PC-3 (cell line): ENCODE data around the gene SPDYE6. TPM values are rescaled to one million over a fixed set of nuclear protein-coding genes. Genes with fewer than 3 reads are reported as not detected.

Experiments used
- ATAC-seq: fragments of 200-7000 bp; cut with Tn5 transposase; 2 replicates; pipeline ENCODE4 v1.9.1; 2020; ENCODE audit warnings: mild to moderate bottlenecking, moderate library complexity
- BruUV-seq: library from RNA; stranded (reverse); fragments of 400-500 nt; replicated peaks from 2 replicates; lab custom pipeline; 2021; lab: Mats Ljungman, UMichigan
- CTCF ChIA-PET: fragments of 300-600 bp; sonication (Branson Sonifier 250); formaldehyde crosslinking; loops from one replicate; lab custom pipeline; 2022; ENCODE audit warnings: antibody characterized with exemption; lab: Charles Lee
- POLR2A ChIA-PET: fragments of 300-600 bp; sonication (Branson Sonifier 250); formaldehyde crosslinking; loops from one replicate; lab custom pipeline; 2022; ENCODE audit warnings: antibody characterized with exemption; ENCODE audit not compliant: unreplicated experiment; lab: Charles Lee
- DNase-seq: peaks from one replicate; pipeline ENCODE4 v3.0.0-alpha.2; 2015
- H2AFZ ChIP-seq: fragments of 300-600 bp; sonication (generic); 2 replicates; pipeline ENCODE4 v1.6.0; 2016; ENCODE audit warnings: antibody characterized with exemption, low read length
- H3F3A ChIP-seq: fragments of 300-600 bp; sonication (generic); one replicate; pipeline ENCODE4 v1.6.0; 2017; ENCODE audit warnings: antibody characterized with exemption, low read length, control low read depth, mild to moderate bottlenecking; ENCODE audit not compliant: unreplicated experiment
- H3K27ac ChIP-seq: fragments of 300-600 bp; sonication (generic); 2 replicates; pipeline ENCODE4 v1.5.1; 2016; ENCODE audit warnings: mild to moderate bottlenecking, low read length
- H3K27me3 ChIP-seq: fragments of 300-600 bp; sonication (generic); 2 replicates; pipeline ENCODE4 v1.6.1; 2016; ENCODE audit warnings: low read length, mixed read lengths
- H3K36me3 ChIP-seq: fragments of 300-600 bp; sonication (generic); 2 replicates; pipeline ENCODE4 v1.6.1; 2016; ENCODE audit warnings: low read depth, mixed run types, low read length, mixed read lengths
- H3K4me1 ChIP-seq: fragments of 300-600 bp; sonication (generic); 2 replicates; pipeline ENCODE4 v1.5.1; 2016; ENCODE audit warnings: low read length; ENCODE audit not compliant: insufficient read depth
- H3K4me2 ChIP-seq: fragments of 300-600 bp; sonication (generic); 2 replicates; pipeline ENCODE4 v1.6.0; 2016; ENCODE audit warnings: low read length
- H3K4me3 ChIP-seq: fragments of 300-600 bp; sonication (generic); 2 replicates; pipeline ENCODE4 v1.5.1; 2016; ENCODE audit warnings: mild to moderate bottlenecking, low read length, mixed read lengths
- H3K79me2 ChIP-seq: fragments of 300-600 bp; sonication (generic); 2 replicates; pipeline ENCODE4 v1.6.1; 2017; ENCODE audit warnings: low read length, mixed read lengths
- H3K9ac ChIP-seq: fragments of 300-600 bp; sonication (generic); 2 replicates; pipeline ENCODE4 v1.6.0; 2016; ENCODE audit warnings: mild to moderate bottlenecking, low read length
- H3K9me2 ChIP-seq: fragments of 300-600 bp; sonication (generic); replicated peaks from 2 replicates; pipeline ENCODE4 v1.6.1; 2016; ENCODE audit warnings: mixed run types, low read length, mixed read lengths
- H3K9me3 ChIP-seq: fragments of 300-600 bp; sonication (generic); 2 replicates; pipeline ENCODE4 v1.6.1; 2016; ENCODE audit warnings: low read length, mixed read lengths
- H4K20me1 ChIP-seq: fragments of 300-600 bp; sonication (generic); 2 replicates; pipeline ENCODE4 v1.6.1; 2016; ENCODE audit warnings: low read length, mixed read lengths
- EZH2 ChIP-seq: fragments of 300-600 bp; sonication (generic); IDR thresholded peaks from one replicate; pipeline ENCODE4 v1.6.1; 2017; ENCODE audit warnings: antibody characterized with exemption, mild to moderate bottlenecking, low read length; ENCODE audit not compliant: unreplicated experiment
- EZH2phosphoT487 ChIP-seq: fragments of 300-600 bp; sonication (generic); IDR thresholded peaks from 2 replicates; pipeline ENCODE4 v1.6.1; 2018; ENCODE audit warnings: mild to moderate bottlenecking, antibody characterized with exemption, low read length, borderline replicate concordance
- intact Hi-C: fragments of 100-400 bp; cut with micrococcal nuclease; formaldehyde crosslinking; loops from 2 replicates; pipeline ENCODE4 v1.9.0; 2023
- total RNA-seq: library from RNA; depleted of rRNA; stranded (reverse); fragments of >200 nt; gene quantifications from 2 replicates; pipeline ENCODE4 v1.2.3, GENCODE V29; 2014
- TF ChIP-seq, protein P1 (sequence below): fragments of 300-600 bp; sonication (generic); conservative IDR thresholded peaks from 2 replicates; pipeline ENCODE4 v1.5.1; 2017; ENCODE audit warnings: antibody characterized with exemption, low read depth, mild to moderate bottlenecking, low read length

Gene SPDYE6
- total RNA-seq, 1 experiment from 2014 or later, result not detected

DNA sequence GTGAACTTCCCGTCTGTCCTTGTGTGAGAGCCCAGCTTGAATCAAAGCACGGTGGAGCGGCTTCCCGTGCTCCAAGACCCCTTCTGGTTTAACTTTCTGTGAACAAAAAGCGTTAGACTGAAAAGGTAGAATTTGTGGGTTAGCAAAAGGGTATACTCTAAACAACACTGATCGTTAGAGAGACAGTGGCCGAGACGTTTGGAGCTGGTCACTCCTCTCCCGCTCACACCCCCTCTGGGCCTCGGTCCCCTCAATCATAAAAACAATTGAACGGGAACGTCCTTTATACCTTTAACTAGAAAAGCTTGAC is 40.4 kb upstream of the SPDYE6 start:
- intact Hi-C loops, result loop anchor here (5.0 kb wide), 1 partner anchor 56 kb away; no protein-coding TSS in a partner anchor
- no peaks in the 10 kb centered on the region for H3K27me3 ChIP-seq
- H3K9ac ChIP-seq, result peak overlapping the region; percentile 95
- peaks cover 22% of the 10 kb centered on the region for H3K36me3 ChIP-seq
- peak; percentile 6; the same call in 1 of the 2 replicates for ATAC-seq
- no peaks in the 10 kb centered on the region for H4K20me1 ChIP-seq
- POLR2A ChIA-PET, result no interaction called here
- peak overlapping the region; percentile 92 for H3K4me3 ChIP-seq
- H3K79me2 ChIP-seq, result peaks cover 18% of the 10 kb centered on the region
- no peaks in the 10 kb centered on the region for H3K9me2 ChIP-seq
- peak; percentile 20 for DNase-seq
- TF ChIP-seq, protein P1, sequence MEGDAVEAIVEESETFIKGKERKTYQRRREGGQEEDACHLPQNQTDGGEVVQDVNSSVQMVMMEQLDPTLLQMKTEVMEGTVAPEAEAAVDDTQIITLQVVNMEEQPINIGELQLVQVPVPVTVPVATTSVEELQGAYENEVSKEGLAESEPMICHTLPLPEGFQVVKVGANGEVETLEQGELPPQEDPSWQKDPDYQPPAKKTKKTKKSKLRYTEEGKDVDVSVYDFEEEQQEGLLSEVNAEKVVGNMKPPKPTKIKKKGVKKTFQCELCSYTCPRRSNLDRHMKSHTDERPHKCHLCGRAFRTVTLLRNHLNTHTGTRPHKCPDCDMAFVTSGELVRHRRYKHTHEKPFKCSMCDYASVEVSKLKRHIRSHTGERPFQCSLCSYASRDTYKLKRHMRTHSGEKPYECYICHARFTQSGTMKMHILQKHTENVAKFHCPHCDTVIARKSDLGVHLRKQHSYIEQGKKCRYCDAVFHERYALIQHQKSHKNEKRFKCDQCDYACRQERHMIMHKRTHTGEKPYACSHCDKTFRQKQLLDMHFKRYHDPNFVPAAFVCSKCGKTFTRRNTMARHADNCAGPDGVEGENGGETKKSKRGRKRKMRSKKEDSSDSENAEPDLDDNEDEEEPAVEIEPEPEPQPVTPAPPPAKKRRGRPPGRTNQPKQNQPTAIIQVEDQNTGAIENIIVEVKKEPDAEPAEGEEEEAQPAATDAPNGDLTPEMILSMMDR, result no peak
- TF ChIP-seq EZH2phosphoT487 (no peak), EZH2 (no peak)
- H2AFZ ChIP-seq, result peak overlapping the region; percentile 92
- CTCF ChIA-PET, result interaction anchor here (0.8 kb wide), 1 partner anchor 117 kb away, joined by 3 read pairs; no protein-coding TSS in a partner anchor
- peak overlapping the region; percentile 24 for H3K27ac ChIP-seq
- H3K9me3 ChIP-seq, result no peaks in the 10 kb centered on the region
- peaks cover 11% of the 10 kb centered on the region for H3K4me1 ChIP-seq
- TSS peak; percentile 61 for BruUV-seq
- peak overlapping the region; percentile 96 for H3K4me2 ChIP-seq
- H3F3A ChIP-seq, result no peaks in the 10 kb centered on the region

DNA sequence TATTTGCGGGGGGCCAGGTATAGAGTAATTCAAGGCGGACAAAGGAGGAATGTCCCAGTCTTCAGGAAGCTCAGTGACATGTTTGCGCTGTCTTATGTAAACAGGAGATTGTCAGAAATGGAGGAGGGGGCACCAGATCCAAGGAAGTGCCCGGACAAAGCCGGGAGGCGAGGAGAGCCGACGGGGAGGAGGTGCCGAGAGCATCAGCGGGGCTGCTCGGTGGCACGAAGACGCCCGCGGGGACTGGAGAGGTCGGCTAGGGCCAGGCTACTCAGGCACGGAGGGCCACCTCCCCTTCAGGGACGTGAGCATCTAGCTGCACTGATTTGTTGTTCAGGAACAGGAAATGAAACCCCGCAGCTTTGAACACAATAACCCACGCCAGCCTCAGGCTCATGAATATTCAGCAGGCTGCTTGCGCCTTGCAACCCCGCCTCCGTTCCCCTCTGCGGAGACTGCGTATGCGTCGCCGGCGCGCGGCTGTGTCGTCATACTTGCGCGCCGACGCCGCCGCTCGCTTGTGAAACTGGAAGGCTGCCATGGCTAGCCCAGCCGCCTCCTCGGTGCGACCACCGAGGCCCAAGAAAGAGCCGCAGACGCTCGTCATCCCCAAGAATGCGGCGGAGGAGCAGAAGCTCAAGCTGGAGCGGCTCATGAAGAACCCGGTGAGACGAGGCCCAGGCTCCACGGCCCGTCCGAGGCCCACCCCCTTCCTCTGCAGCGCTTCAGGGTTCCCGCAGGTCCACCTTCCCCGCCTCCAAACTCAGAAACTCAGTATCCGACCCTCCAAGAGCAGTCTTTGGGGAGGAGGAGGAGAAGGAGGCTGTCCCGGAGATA is 39.8 kb upstream of the SPDYE6 start, which contains the start of gene PRKRIP1:
TSS of gene PRKRIP1 (plus strand) at position 491 of the 837 bp plus-strand sequence. CDS start at position 540, 49 bp downstream.
- peak within 1 kb of the TSS; percentile 95 for H3K9ac ChIP-seq
- peak within 1 kb of the TSS; percentile 96 for H3K4me2 ChIP-seq
- peak within 1 kb of the TSS; percentile 93 for H2AFZ ChIP-seq
- POLR2A ChIA-PET, result interaction anchor here (0.6 to 0.7 kb wide), 2 partner anchors 766 to 1813 kb away, joined by 8 to 11 read pairs; no protein-coding TSS in a partner anchor
- intact Hi-C loops, result loop anchor here (5.0 kb wide), 1 partner anchor 56 kb away; no protein-coding TSS in a partner anchor
- DNase-seq (peak; percentile 90), ATAC-seq (peak; percentile 92)
- H3F3A ChIP-seq, result no peaks in the 10 kb centered on the region
- no TSS peak for BruUV-seq
- H3K36me3 ChIP-seq, result peaks cover 23% of the 10 kb centered on the region
- H3K9me2 ChIP-seq, result no peaks in the 10 kb centered on the region
- H3K27me3 ChIP-seq, result no peaks in the 10 kb centered on the region
- H3K79me2 ChIP-seq, result peaks cover 18% of the 10 kb centered on the region
- peak within 1 kb of the TSS; percentile 92 for H3K4me3 ChIP-seq
- peaks cover 11% of the 10 kb centered on the region for H3K4me1 ChIP-seq
- peak within 1 kb of the TSS; percentile 67 for H3K27ac ChIP-seq
- H4K20me1 ChIP-seq, result no peaks in the 10 kb centered on the region
- CTCF ChIA-PET, result interaction anchor here (0.6 to 0.8 kb wide), 3 partner anchors 10 to 116 kb away, joined by 3 read pairs; no protein-coding TSS in a partner anchor
- no peak for TF ChIP-seq EZH2
- TF ChIP-seq, protein P1, result no peak
- no peaks in the 10 kb centered on the region for H3K9me3 ChIP-seq
